ENCODE data around the gene INKA2.

DNA sequence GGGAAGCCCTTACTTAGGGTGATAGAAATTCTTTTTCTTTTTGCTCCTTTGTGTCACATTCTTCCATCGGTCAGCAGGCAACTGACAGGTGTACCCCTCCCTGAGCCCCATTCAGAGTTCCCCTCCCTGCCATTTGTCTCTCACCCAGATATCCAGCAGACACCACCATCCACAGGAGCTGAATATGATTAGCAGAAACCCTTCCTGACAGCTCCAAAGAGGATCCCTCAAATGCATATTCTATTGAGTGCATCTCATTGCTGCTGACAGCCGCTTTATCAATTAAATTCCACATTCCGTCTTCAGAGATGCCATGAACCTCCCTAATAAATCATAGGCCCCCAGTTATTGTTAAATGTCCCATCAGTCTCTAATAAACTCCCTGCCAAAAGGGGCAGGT is 10.4 kb upstream of the INKA2 start:
- TF ChIP-seq, protein P1, sequence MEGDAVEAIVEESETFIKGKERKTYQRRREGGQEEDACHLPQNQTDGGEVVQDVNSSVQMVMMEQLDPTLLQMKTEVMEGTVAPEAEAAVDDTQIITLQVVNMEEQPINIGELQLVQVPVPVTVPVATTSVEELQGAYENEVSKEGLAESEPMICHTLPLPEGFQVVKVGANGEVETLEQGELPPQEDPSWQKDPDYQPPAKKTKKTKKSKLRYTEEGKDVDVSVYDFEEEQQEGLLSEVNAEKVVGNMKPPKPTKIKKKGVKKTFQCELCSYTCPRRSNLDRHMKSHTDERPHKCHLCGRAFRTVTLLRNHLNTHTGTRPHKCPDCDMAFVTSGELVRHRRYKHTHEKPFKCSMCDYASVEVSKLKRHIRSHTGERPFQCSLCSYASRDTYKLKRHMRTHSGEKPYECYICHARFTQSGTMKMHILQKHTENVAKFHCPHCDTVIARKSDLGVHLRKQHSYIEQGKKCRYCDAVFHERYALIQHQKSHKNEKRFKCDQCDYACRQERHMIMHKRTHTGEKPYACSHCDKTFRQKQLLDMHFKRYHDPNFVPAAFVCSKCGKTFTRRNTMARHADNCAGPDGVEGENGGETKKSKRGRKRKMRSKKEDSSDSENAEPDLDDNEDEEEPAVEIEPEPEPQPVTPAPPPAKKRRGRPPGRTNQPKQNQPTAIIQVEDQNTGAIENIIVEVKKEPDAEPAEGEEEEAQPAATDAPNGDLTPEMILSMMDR (conservative IDR thresholded peaks at IDR 0.05) = no peak
- TF ChIP-seq ZFX (IDR thresholded peaks at IDR 0.05) = no peak
